WTC11 (cell line): ENCODE measurements around the gene PIK3C2A. TPM values are rescaled to one million over a fixed set of nuclear protein-coding genes. Genes with fewer than 3 reads are reported as not detected.
"Not testable (repeated sequence)": the region's sequence is repeated elsewhere in the genome, so short reads cannot be mapped to it uniquely, and the experiment has no call there.

Source experiments
- ATAC-seq: fragments of 200-7000 bp; cut with Tn5 transposase; 2 replicates; pipeline ENCODE4 v1.10.0; 2021; ENCODE audit warnings: mild to moderate bottlenecking, moderate library complexity
- CTCF ChIA-PET: fragments of 300-600 bp; sonication (Branson Sonifier 250); formaldehyde crosslinking; loops from one replicate; lab custom pipeline; 2021; ENCODE audit warnings: antibody characterized with exemption; lab: Charles Lee
- POLR2A ChIA-PET: fragments of 350-600 bp; sonication (Branson Sonifier 250); formaldehyde crosslinking; loops from one replicate; lab custom pipeline; 2021; ENCODE audit warnings: antibody characterized with exemption; lab: Charles Lee
- DNase-seq: peaks from one replicate; pipeline ENCODE4 v3.0.0; 2021; ENCODE audit warnings: low spot score
- H3K27ac Mint-ChIP-seq: 2 replicates; pipeline ENCODE4 v1.8.0; 2021; ENCODE audit warnings: mixed read lengths
- H3K27me3 Mint-ChIP-seq: 2 replicates; pipeline ENCODE4 v1.8.0; 2021; ENCODE audit warnings: low read depth, mild to moderate bottlenecking, moderate library complexity, mixed read lengths
- H3K36me3 Mint-ChIP-seq: 2 replicates; pipeline ENCODE4 v1.8.0; 2021; ENCODE audit warnings: mixed read lengths
- H3K4me1 Mint-ChIP-seq: 2 replicates; pipeline ENCODE4 v1.8.0; 2022; ENCODE audit warnings: mixed read lengths
- H3K4me3 Mint-ChIP-seq: 2 replicates; pipeline ENCODE4 v1.8.0; 2021; ENCODE audit warnings: mild to moderate bottlenecking, moderate library complexity, mixed read lengths
- H3K9me3 Mint-ChIP-seq: 2 replicates; pipeline ENCODE4 v1.8.0; 2021; ENCODE audit warnings: mixed read lengths
- CBFB ChIP-seq: sonication (generic); formaldehyde crosslinking; IDR thresholded peaks from 2 replicates; pipeline ENCODE4 v1.8.1; 2022; ENCODE audit warnings: mild to moderate bottlenecking, low read depth, missing genetic modification reagents
- HMGA2 ChIP-seq: fragments of 250-450 bp; sonication (Bioruptor Pico); IDR thresholded peaks from 2 replicates; pipeline ENCODE4 v1.4.0; 2021; ENCODE audit warnings: mild to moderate bottlenecking, moderate library complexity
- MLX ChIP-seq: sonication (generic); formaldehyde crosslinking; IDR thresholded peaks from 2 replicates; pipeline ENCODE4 v1.8.1; 2023; ENCODE audit warnings: mild to moderate bottlenecking, missing genetic modification reagents, moderate library complexity
- NFE2L1 ChIP-seq: sonication (generic); formaldehyde crosslinking; IDR thresholded peaks from 2 replicates; pipeline ENCODE4 v1.8.1; 2023; ENCODE audit warnings: missing genetic modification reagents
- NR2C2 ChIP-seq: sonication (generic); formaldehyde crosslinking; IDR thresholded peaks from 2 replicates; pipeline ENCODE4 v1.8.0; 2022; ENCODE audit warnings: mild to moderate bottlenecking, missing genetic modification reagents
- OVOL2 ChIP-seq: fragments of 250-450 bp; sonication (Bioruptor Pico); IDR thresholded peaks from 2 replicates; pipeline ENCODE4 v1.9.0; 2021; ENCODE audit warnings: mild to moderate bottlenecking, borderline replicate concordance
- PRRX2 ChIP-seq: fragments of 250-450 bp; sonication (Bioruptor Pico); IDR thresholded peaks from 2 replicates; pipeline ENCODE4 v1.8.0; 2021; ENCODE audit warnings: mild to moderate bottlenecking
- RELA ChIP-seq: sonication (generic); formaldehyde crosslinking; IDR thresholded peaks from 2 replicates; pipeline ENCODE4 v1.8.1; 2022; ENCODE audit warnings: missing genetic modification reagents, mild to moderate bottlenecking, borderline replicate concordance
- RORB ChIP-seq: fragments of 250-450 bp; sonication (Bioruptor Pico); IDR thresholded peaks from 2 replicates; pipeline ENCODE4 v1.9.0; 2021; ENCODE audit warnings: mild to moderate bottlenecking
- ZNF416 ChIP-seq: fragments of 250-450 bp; sonication (Bioruptor Pico); IDR thresholded peaks from 2 replicates; pipeline ENCODE4 v1.9.0; 2021; ENCODE audit warnings: mild to moderate bottlenecking, inconsistent platforms
- total RNA-seq: library from RNA; stranded (reverse); gene quantifications from 3 replicates; pipeline ENCODE4 v1.2.3, GENCODE V29; 2021
- TF ChIP-seq, protein P1 (sequence below): sonication (generic); formaldehyde crosslinking; IDR thresholded peaks from 2 replicates; pipeline ENCODE4 v1.8.1; 2022; ENCODE audit warnings: low read depth, mild to moderate bottlenecking, moderate library complexity, missing genetic modification reagents, borderline replicate concordance
- TF ChIP-seq, protein P2 (sequence below): fragments of 250-450 bp; sonication (Bioruptor Pico); IDR thresholded peaks from 2 replicates; pipeline ENCODE4 v1.9.0; 2021; ENCODE audit warnings: moderate library complexity, mild to moderate bottlenecking, inconsistent platforms, borderline replicate concordance
- TF ChIP-seq, protein P3 (sequence below): sonication (generic); formaldehyde crosslinking; IDR thresholded peaks from 2 replicates; pipeline ENCODE4 v1.8.0; 2023; ENCODE audit warnings: missing genetic modification reagents, mild to moderate bottlenecking, borderline replicate concordance
- TF ChIP-seq, protein P4 (sequence below): sonication (generic); formaldehyde crosslinking; IDR thresholded peaks from 2 replicates; pipeline ENCODE4 v1.8.1; 2022; ENCODE audit warnings: missing genetic modification reagents, borderline replicate concordance

Gene PIK3C2A
- total RNA-seq, 1 experiment from 2014 or later: 105 TPM

DNA sequence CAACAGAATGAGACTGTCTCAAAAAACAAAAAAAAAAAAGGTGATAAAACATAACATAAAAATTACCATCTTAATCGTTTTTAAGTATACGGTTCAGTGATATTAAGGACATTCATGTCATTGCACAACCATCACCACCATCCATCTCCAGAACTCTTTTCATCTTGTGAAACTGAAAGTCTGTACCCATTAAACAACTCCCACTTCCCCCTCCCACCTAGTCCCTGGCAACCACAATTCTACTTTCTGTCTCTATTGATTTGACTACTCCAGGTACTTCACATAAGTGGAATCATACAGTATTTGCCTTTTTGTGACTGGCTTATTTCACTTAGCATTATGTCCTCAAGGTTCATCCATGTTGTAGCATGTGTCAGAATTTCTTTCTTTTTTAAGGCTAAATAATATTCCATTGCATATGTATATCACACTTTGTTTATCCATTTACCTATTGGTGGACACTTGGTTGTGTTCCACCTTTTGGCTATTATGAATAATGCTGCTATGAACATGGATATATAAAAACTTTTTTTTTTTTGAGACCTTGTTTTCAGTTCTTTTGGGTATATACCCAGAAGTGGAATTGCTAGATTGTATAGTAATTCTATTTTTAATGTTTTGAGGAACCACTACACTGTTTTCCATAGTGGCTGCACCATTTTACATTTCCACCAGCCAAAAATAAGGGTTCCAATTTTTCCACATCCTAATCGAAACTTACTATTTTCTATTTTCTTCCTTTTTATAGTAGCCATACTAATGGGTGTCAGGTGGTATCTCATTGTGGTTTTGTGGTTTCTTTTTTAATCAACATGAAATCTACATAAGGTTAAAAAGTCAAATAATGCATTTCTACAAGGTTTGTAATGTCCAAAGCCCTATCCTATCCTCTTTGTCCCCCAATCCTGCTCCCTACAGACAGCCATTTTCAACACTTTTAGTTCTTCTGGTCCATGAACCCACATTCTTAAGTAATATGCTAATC, 23.4 kb upstream of the PIK3C2A start (continued):
- TF ChIP-seq, protein P1, sequence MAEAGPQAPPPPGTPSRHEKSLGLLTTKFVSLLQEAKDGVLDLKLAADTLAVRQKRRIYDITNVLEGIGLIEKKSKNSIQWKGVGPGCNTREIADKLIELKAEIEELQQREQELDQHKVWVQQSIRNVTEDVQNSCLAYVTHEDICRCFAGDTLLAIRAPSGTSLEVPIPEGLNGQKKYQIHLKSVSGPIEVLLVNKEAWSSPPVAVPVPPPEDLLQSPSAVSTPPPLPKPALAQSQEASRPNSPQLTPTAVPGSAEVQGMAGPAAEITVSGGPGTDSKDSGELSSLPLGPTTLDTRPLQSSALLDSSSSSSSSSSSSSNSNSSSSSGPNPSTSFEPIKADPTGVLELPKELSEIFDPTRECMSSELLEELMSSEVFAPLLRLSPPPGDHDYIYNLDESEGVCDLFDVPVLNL: no peak
- TF ChIP-seq, protein P2, sequence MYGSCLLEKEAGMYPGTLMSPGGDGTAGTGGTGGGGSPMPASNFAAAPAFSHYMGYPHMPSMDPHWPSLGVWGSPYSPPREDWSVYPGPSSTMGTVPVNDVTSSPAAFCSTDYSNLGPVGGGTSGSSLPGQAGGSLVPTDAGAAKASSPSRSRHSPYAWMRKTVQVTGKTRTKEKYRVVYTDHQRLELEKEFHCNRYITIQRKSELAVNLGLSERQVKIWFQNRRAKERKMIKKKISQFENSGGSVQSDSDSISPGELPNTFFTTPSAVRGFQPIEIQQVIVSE (CRISPR knock-in tag): no peak
- TF ChIP-seq HMGA2 (CRISPR knock-in tag) (no peak), NR2C2 (no peak), ZNF416 (CRISPR knock-in tag) (no peak)

DNA sequence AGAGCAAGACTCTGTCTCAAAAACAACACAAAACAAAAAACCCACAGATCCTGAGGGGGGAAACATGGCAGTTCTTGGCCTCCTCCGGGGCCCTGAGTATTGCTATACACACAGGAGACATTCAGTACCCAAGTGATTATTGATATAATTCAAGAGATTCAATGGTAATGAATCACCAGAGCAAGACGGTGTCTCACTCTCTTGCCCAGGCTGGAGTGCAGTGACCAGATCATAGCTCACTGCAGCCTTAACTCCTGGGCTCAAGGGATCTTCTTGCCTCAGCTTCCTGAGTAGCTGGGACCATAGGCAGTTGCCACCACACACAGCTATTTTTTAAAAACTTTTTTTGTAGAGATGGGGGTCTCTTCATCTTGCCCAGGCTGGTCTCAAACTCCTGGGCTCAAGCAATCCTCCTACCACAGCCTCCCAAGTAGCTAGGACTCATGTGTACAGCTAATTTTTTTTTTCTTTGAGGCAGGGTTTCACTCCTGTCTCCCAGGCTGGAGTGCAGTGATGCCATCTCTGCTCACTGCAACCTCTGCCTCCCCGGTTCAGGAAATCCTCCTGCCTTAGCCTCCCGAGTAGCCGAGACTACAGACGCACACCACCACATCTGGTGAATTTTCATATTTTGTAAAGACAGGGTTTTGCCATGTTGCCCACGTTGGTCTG, 21.8 kb upstream of the PIK3C2A start:
- no peak for TF ChIP-seq CBFB (CRISPR knock-in tag)
- TF ChIP-seq RELA: no peak
- TF ChIP-seq, protein P3, sequence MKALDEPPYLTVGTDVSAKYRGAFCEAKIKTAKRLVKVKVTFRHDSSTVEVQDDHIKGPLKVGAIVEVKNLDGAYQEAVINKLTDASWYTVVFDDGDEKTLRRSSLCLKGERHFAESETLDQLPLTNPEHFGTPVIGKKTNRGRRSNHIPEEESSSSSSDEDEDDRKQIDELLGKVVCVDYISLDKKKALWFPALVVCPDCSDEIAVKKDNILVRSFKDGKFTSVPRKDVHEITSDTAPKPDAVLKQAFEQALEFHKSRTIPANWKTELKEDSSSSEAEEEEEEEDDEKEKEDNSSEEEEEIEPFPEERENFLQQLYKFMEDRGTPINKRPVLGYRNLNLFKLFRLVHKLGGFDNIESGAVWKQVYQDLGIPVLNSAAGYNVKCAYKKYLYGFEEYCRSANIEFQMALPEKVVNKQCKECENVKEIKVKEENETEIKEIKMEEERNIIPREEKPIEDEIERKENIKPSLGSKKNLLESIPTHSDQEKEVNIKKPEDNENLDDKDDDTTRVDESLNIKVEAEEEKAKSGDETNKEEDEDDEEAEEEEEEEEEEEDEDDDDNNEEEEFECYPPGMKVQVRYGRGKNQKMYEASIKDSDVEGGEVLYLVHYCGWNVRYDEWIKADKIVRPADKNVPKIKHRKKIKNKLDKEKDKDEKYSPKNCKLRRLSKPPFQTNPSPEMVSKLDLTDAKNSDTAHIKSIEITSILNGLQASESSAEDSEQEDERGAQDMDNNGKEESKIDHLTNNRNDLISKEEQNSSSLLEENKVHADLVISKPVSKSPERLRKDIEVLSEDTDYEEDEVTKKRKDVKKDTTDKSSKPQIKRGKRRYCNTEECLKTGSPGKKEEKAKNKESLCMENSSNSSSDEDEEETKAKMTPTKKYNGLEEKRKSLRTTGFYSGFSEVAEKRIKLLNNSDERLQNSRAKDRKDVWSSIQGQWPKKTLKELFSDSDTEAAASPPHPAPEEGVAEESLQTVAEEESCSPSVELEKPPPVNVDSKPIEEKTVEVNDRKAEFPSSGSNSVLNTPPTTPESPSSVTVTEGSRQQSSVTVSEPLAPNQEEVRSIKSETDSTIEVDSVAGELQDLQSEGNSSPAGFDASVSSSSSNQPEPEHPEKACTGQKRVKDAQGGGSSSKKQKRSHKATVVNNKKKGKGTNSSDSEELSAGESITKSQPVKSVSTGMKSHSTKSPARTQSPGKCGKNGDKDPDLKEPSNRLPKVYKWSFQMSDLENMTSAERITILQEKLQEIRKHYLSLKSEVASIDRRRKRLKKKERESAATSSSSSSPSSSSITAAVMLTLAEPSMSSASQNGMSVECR: no peak
- TF ChIP-seq, protein P4, sequence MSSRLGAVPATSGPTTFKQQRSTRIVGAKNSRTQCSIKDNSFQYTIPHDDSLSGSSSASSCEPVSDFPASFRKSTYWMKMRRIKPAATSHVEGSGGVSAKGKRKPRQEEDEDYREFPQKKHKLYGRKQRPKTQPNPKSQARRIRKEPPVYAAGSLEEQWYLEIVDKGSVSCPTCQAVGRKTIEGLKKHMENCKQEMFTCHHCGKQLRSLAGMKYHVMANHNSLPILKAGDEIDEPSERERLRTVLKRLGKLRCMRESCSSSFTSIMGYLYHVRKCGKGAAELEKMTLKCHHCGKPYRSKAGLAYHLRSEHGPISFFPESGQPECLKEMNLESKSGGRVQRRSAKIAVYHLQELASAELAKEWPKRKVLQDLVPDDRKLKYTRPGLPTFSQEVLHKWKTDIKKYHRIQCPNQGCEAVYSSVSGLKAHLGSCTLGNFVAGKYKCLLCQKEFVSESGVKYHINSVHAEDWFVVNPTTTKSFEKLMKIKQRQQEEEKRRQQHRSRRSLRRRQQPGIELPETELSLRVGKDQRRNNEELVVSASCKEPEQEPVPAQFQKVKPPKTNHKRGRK (CRISPR knock-in tag): no peak
- no peak for TF ChIP-seq NFE2L1 (CRISPR knock-in tag)
- no peak for TF ChIP-seq OVOL2 (CRISPR knock-in tag)
- TF ChIP-seq RORB (CRISPR knock-in tag): no peak
- no peak for TF ChIP-seq PRRX2 (CRISPR knock-in tag)
- no peak for TF ChIP-seq MLX
- ATAC-seq: no peak
- no peaks in the 10 kb centered on the region for H3K9me3 Mint-ChIP-seq
- no peak overlapping the region for H3K27ac Mint-ChIP-seq
- no peak for DNase-seq
- H3K27me3 Mint-ChIP-seq: no peaks in the 10 kb centered on the region
- H3K36me3 Mint-ChIP-seq: peaks cover 7% of the 10 kb centered on the region; the same call in 1 of the 2 replicates
- H3K4me3 Mint-ChIP-seq: no peak overlapping the region
- H3K4me1 Mint-ChIP-seq: no peaks in the 10 kb centered on the region
- ChIA-PET CTCF (interaction anchor here (0.5 to 1.9 kb wide), 16 partner anchors 9 to 501 kb away, joined by 3 to 19 read pairs (median 4); no protein-coding TSS in a partner anchor), POLR2A (no interaction called here)

DNA sequence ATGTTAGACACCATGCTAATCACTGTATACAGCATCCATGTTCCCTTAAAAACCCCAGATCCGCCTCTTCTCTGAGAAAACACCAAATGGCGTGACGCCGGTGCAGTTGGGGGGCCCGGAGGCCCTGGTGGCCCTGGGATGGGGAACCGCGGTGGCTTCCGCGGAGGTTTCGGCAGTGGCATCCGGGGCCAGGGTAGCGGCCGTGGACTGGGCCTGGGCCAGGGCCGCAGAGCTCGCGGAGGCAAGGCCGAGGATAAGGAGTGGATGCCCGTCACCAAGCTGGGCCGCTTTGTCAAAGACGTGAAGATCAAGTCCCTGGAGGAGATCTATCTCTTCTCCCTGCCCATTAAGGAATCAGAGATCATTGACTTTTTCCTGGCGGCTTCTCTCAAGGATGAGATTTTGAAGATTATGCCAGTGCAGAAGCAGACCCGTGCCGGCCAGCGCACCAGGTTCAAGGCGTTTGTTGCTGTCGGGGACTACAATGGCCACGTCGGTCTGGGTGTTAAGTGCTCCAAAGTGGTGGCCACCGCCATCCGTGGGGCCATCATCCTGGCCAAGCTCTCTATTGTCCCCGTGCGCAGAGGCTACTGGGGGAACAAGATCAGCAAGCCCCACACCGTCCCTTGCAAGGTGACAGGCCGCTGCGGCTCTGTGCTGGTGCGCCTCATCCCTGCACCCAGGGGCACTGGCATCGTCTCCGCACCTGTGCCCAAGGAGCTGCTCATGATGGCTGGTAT, 20.6 kb upstream of the PIK3C2A start:
- H3K36me3 Mint-ChIP-seq, H3K4me3 Mint-ChIP-seq, ATAC-seq, H3K27me3 Mint-ChIP-seq, DNase-seq, H3K27ac Mint-ChIP-seq, H3K9me3 Mint-ChIP-seq, H3K4me1 Mint-ChIP-seq, POLR2A ChIA-PET: not testable (repeated sequence)
- CTCF ChIA-PET: interaction anchor here (1.9 kb wide), 1 partner anchor 300 kb away, joined by 19 read pairs; no protein-coding TSS in a partner anchor
